Mononuclear cell (primary cell): ENCODE data around the gene ERLIN1. TPM values are rescaled to one million over a fixed set of nuclear protein-coding genes. Genes with fewer than 3 reads are reported as not detected.
A peak's percentile ranks its signal among the peaks of the same experiment; 100 is the strongest.

ENCODE experiments used
- H3K27me3 ChIP-seq: 2 replicates; pipeline ENCODE4 v1.6.0; 2011; ENCODE audit warnings: low read length, control low read depth; ENCODE audit not compliant: insufficient read depth
- H3K4me1 ChIP-seq: 2 replicates; pipeline ENCODE4 v1.5.1; 2011; ENCODE audit warnings: mild to moderate bottlenecking, low read length, control low read depth; ENCODE audit not compliant: insufficient read depth
- H3K4me3 ChIP-seq: 2 replicates; pipeline ENCODE4 v1.5.1; 2011; ENCODE audit warnings: mild to moderate bottlenecking, low read length, moderate library complexity
- H3K9me3 ChIP-seq: 2 replicates; pipeline ENCODE4 v1.5.1; 2011; ENCODE audit warnings: low read depth, mild to moderate bottlenecking, control low read depth, low read length
- total RNA-seq: library from RNA; depleted of rRNA; stranded (reverse); fragments of >200 nt; gene quantifications from one replicate; pipeline ENCODE4 v1.2.3, GENCODE V29; 2012

ERLIN1 gene
- total RNA-seq, 1 donor, result 2.7 TPM

DNA sequence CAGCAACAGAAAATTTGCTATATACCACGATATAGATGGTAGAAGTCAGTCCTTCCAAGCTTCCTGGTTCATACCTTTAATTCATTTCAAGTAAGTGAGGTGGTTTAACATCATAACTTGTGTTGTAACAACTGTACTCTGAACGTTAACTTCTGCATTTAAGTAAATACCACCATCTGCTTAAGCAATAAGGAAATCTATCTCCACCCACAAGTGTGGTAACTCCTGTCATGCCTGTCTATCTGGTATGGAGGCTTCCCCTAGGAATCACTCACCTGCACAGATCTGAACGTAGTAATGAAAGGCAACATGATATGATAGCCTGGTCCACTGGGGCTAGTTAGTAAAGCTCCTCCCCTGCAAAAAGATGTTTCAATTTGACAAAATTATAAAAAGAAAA is 2.3 kb downstream of the ERLIN1 start:
- Histone ChIP-seq H3K27me3 (no peaks in the 10 kb centered on the region), H3K4me1 (peaks cover 59% of the 10 kb centered on the region), H3K9me3 (no peaks in the 10 kb centered on the region), H3K4me3 (no peak overlapping the region)

DNA sequence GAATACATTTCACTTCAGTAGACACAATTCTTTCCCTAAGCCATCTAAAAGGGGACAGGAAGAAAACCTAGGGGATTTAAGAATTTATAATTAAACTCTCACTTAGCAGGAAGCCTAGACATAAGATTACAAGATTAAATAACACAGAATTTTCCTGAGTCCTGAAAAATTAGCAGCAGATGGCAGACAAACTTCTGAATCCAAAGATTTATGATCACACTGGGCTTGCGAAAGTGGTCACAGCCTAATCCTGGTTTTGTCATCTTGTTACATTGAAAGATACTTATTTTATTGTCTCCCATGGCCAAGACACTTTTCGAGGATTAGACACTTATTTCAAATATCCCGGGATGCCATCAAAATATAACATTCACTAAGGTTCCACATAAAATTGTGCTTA is 2.9 kb downstream of the ERLIN1 start:
- no peaks in the 10 kb centered on the region for H3K9me3 ChIP-seq
- H3K4me3 ChIP-seq, result no peak overlapping the region
- H3K4me1 ChIP-seq, result peaks cover 59% of the 10 kb centered on the region
- H3K27me3 ChIP-seq, result no peaks in the 10 kb centered on the region

DNA sequence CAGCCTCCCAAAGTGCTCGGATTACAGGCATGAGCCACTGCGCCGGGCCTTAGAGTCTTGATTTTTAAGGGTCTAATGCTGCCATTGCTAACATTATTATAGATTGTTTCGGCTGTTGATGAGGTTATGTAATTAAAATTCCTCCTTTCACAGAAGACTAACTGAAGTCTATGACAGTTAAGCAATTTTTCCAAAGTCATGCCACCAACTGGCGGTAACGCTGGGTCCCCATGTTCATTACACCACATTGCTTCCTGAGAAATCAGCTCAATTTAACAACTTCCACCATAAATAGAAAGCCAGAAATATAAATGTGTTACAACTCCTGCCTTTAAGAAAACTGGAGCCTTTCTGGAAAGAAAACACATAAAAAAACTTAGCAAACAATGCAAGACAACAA is 3.5 kb downstream of the ERLIN1 start:
- Histone ChIP-seq H3K4me3 (peak overlapping the region; percentile 3), H3K4me1 (peaks cover 55% of the 10 kb centered on the region), H3K27me3 (no peaks in the 10 kb centered on the region), H3K9me3 (no peaks in the 10 kb centered on the region)

DNA sequence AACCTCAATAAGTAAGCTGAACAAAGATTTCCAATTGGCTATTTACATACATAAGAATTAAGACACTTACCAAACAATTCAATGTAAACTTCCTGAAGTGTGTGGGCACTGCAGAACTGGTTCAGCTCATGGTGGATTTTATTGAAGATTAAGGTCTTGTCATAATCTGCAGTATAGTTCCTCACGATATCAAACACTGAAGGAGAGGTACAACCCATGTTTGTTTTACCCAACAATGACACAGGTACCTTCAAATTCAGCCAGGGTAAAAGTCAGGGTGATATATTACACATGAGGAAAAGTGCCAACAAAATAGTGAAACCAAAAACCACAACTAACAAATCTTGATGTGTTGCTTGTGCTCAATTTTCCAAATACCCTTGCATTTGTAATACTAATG is 10.0 kb downstream of the ERLIN1 start:
- Histone ChIP-seq H3K4me3 (no peak overlapping the region), H3K9me3 (no peaks in the 10 kb centered on the region), H3K4me1 (peaks cover 7% of the 10 kb centered on the region), H3K27me3 (no peaks in the 10 kb centered on the region)

DNA sequence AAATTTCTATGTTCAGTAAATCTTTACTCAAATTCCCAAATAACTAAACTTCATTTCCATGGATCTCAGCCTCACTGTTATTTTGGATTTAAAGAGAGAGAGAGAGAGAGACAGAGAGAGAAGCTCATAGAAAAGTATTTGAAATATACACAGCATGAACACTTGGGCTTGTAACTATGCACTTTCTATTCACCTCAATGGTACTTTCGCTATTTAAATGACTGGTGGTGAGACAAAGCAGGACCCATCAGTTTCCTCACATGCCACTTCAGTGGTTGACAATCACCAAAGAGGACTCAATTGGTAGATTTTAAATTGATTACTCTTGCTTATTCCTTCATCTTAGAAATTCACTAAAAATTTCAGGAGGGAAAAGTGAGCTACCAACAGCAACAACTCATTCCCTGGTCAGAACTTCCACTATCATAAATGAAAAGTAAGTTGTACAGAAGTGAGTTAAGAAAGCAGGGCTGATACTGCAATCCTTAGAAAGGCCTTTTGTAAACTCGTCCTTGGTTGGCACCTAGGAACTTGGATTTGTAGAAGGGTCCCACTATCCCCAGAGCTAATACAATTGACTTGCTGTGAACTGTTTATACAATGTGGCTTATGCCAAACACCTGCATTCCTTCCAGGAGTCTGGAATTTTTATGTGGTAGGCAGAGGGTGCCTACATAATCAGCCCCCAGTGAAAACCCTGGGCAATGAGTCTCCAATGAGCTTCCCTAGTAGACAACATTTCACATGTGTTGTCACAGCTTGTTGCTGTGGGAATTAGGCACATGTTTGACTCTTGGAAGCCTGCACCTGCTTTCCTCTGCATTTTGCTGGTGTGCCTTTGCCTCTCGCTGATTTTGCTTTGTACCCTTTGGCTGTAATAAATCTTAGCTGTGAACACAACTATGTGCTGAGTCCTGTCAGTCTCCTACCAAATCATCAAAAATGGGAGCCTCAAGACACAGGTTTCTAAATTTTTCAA is 10.8 kb downstream of the ERLIN1 start:
- Histone ChIP-seq H3K4me1 (peaks cover 6% of the 10 kb centered on the region), H3K27me3 (no peaks in the 10 kb centered on the region), H3K9me3 (no peaks in the 10 kb centered on the region), H3K4me3 (no peak overlapping the region)

DNA sequence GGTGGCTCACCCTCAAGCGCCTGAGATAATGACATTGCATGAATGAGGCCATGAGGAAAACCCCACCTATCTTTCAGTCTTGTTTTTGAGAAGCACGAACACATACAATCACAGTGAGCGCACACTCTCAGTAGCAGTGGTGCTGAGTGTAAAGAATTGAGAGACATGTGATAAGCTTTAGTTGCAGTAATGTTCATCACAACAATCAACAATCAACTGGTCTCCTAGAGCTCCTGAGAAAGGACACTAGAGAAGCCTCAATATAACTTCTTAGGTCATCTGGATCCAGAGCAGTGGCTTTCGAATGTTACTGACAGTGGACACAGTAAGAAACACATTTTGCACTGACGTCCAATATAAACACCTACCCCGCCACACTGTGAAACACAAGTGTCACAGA is 12.8 kb downstream of the ERLIN1 start:
- H3K4me1 ChIP-seq, result no peaks in the 10 kb centered on the region
- no peaks in the 10 kb centered on the region for H3K9me3 ChIP-seq
- no peak overlapping the region for H3K4me3 ChIP-seq
- H3K27me3 ChIP-seq, result no peaks in the 10 kb centered on the region

DNA sequence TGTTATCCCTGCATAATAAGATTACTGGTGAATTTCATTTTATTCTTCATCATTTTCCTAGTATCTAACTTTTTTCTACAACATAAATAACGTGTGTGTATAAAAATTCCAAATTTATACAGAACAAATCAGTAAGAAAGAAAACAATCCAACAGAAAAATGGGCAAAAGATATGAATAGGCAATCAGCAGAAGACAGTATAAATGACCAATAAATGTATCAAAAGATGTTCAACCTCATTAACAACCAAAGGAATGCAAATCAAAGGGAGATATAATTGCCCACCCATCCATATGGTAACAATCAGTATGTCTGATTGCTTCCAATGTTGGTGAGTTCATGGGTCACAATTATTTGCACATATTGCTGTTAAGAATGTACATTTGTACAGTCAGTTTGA is 13.5 kb downstream of the ERLIN1 start:
- Histone ChIP-seq H3K4me1 (no peaks in the 10 kb centered on the region), H3K9me3 (no peaks in the 10 kb centered on the region), H3K27me3 (no peaks in the 10 kb centered on the region), H3K4me3 (no peak overlapping the region)

DNA sequence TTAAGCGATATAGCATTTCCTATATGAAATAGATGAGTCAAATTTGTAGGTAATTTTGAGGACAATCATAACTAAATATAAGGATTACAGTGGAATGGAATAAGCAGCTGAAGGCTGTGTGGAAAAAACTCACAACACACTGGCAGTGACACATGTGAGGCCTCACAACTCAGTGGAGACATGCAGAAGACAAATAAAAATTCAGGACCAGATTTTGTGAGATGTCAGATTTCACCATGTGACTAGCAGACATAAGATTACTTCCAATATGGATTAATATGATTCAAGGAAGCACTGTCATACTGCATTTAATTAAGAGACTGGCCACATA is 17.6 kb downstream of the ERLIN1 start:
- Histone ChIP-seq H3K4me1 (no peaks in the 10 kb centered on the region), H3K4me3 (no peak overlapping the region), H3K27me3 (no peaks in the 10 kb centered on the region), H3K9me3 (no peaks in the 10 kb centered on the region)

DNA sequence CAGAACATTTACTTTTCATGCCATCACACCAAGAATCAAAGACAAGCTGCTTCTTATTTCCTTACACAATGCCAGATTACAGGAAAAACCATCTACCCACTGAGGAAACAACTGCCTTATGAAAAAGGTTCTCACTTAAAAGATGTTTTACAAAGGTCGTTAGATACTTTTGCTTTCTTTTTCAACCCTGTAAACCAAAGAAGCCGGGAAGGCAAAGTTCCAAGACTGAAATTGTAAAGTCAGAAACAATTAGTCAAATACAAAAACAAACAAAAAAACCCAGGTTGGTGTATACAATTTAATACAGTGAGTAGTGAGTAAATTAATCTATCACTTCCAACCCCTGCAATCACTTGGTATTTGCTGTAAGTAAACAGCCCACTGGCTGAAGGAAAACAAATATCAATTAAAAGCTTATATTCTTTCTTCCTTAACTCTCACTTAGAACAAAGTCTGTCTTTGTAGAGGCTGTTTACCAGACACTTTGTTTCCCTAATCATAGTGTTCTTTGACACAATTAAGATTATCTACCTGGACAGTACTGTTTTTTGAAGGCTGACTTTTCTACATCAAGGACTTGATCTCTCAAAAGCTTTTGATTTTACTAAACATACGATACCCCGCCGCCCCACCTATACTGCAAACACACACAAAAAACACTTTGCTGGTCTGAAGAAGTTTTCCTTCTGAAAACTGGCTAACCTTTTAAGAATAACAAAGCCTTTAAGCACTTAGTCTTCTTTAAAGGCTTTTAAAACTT is 18.1 kb downstream of the ERLIN1 start:
- no peaks in the 10 kb centered on the region for H3K27me3 ChIP-seq
- no peaks in the 10 kb centered on the region for H3K4me1 ChIP-seq
- no peaks in the 10 kb centered on the region for H3K9me3 ChIP-seq
- no peak overlapping the region for H3K4me3 ChIP-seq

DNA sequence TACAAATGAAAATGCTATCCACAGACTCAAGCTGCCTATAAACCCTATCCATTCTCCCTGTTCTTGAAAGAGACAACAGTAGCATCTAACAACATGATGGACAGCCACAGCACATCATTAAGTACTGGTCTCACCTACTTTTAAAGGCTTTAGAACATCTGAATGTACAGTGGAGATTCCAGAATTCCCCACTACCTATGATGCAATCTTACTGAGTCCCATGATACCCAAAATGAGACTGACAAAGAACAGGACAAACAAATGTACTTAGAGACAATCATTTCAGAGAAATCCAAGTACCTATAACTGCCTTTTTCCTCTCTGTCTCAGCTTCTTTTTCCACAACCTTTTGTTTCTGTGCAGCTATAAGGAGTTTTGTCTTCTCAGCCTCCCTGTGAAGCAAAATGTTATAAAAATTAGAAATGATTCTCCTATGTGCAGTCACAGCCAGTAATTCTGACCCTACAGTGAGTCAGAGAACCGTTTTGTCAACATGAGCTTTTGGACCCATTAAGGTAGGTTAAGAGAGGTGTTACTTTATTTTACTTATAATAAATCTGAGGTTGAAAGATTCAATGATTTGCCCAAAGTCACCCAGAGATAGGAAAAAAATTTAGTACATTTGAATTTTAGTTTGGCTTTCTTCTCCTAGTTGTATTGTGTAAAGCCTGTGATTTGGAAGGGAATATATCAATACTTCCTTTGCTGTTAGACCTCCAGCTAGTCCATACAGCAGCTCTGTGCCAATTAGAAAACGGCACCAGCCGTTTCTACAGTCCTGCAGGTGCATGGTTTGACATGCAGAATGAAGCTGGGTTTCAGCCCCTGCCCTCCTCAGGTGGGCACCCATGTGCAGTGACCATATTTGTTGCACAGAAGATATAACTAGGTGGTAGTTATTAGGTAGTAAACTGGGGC is 21.9 kb downstream of the ERLIN1 start:
- no peak overlapping the region for H3K4me3 ChIP-seq
- no peaks in the 10 kb centered on the region for H3K27me3 ChIP-seq
- H3K9me3 ChIP-seq, result no peaks in the 10 kb centered on the region
- no peaks in the 10 kb centered on the region for H3K4me1 ChIP-seq

DNA sequence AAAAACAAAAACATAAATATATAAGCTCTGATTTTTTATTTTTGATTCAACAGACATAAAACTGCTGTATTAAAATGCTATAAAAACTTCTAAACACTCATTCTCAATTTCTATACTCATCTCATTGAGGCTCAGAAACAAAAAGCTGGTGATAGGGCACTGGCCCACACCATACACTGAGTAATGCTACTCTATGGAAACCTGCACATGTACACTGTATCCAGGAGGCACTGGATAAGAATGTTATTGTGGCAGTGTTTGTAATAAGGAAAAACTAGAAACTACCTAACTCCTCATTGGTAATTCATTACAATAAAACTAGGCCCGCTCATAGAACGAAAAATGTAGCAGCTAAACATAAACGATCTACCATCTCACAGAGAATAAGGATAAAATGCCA is 23.1 kb downstream of the ERLIN1 start:
- H3K4me1 ChIP-seq, result no peaks in the 10 kb centered on the region
- H3K27me3 ChIP-seq, result no peaks in the 10 kb centered on the region
- no peak overlapping the region for H3K4me3 ChIP-seq
- H3K9me3 ChIP-seq, result no peaks in the 10 kb centered on the region

DNA sequence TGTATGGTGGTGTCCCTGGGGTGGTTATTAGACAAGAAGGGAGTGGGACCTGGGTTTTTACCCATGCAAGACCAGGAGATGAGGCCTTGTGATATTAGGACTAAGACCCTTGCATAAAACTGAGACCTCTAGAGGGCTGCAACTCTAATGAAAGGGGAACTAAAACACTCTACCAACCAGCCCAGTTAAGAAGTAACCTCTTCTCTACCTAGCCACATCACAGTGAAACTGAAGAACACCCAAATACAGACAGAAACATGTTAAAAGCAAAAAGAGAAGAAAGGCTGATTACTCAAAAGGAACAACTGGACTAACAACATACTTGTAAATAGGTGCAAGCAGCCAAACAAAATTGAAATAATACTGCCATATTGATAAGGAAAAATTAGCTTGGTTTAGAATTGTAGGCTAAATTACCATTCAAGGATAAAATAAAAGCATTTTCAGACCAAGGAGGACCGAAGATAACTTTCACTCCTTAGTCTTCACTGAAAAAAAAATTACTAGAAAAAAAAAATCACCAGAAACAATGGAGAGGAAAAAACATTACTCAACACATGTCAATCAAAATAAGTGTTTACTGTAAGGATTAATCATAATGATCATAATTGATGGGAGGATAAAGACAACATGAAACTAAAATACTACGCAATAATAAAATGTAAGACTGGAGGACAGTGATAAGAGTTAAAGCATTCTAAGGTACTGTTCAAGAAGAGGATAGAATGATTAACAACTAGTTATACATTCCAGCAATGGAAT is 27.6 kb downstream of the ERLIN1 start:
- H3K27me3 ChIP-seq, result no peaks in the 10 kb centered on the region
- no peak overlapping the region for H3K4me3 ChIP-seq
- no peaks in the 10 kb centered on the region for H3K9me3 ChIP-seq
- H3K4me1 ChIP-seq, result no peaks in the 10 kb centered on the region

DNA sequence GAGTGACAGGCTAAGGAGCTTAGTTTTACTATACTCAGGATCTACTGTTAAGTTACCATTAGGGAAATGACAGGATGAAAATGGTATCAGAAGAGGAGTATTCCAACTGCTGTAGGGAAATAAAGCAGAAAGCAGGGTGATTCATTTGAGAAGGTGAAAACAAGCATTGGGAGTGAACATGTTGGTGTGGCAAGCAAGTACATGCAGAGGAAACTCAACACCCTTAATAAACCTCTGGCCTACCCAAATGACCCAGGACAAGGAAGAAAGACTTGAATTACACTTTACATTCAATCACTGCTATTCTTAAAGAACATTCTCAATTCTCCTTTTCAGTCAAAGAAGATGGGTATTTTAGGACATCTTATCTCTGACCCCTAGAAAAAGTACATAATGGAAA is 28.7 kb downstream of the ERLIN1 start:
- H3K27me3 ChIP-seq, result no peaks in the 10 kb centered on the region
- H3K9me3 ChIP-seq, result no peaks in the 10 kb centered on the region
- H3K4me3 ChIP-seq, result no peak overlapping the region
- H3K4me1 ChIP-seq, result no peaks in the 10 kb centered on the region

DNA sequence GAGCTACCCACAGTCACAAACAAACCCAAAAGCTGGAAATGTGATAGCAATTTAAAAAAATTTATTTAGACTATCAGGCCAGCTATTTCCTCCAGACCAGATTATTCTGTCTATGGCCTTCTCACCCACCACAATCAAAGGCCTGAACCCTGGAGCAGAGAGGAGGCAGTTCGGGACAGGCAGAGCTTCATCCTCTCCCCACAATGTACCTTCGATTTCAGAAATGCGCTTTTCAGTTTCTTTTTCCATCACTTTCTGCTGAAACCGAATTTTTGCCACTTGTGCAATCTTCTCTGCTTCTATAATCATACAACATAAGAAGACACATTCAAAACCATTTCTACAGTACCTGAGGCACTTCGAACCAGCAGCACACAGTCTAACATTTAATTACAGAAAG is 29.9 kb downstream of the ERLIN1 start:
- H3K9me3 ChIP-seq, result no peaks in the 10 kb centered on the region

More for the DNA sequence above, 29.9 kb downstream of the ERLIN1 start:
- H3K27me3 ChIP-seq, result no peaks in the 10 kb centered on the region
- no peaks in the 10 kb centered on the region for H3K4me1 ChIP-seq
- H3K4me3 ChIP-seq, result no peak overlapping the region
